CD4-positive, CD25-positive, alpha-beta regulatory T cell (primary cell): ENCODE measurements around the gene RAPH1. TPM values are rescaled to one million over a fixed set of nuclear protein-coding genes. Genes with fewer than 3 reads are reported as not detected.
A peak's percentile ranks its signal among the peaks of the same experiment; 100 is the strongest.

Experiments used
- ATAC-seq, 2 donors: fragments of 150-1000 bp; cut with Tn5 transposase; one replicate each; pipeline ENCODE4 v1.10.0; 2021; ENCODE audit warnings: low read depth in 2 of 2, moderate number of reproducible peaks in 2 of 2, moderate library complexity in 1 of 2
- DNase-seq, 3 donors: peaks; one replicate each; pipeline versions ENCODE4 v3.0.0 to v3.0.0-alpha.2; 2012 to 2022; ENCODE audit warnings: mixed read lengths in 1 of 3
- H3K27ac ChIP-seq: one replicate; pipeline ENCODE4 v1.7.0; 2013; ENCODE audit warnings: mild to moderate bottlenecking, low read length; ENCODE audit not compliant: insufficient read depth, poor library complexity, severe bottlenecking
- H3K27me3 ChIP-seq: one replicate; pipeline ENCODE4 v1.7.0; 2013; ENCODE audit warnings: low read length; ENCODE audit not compliant: control insufficient read depth, insufficient read depth
- H3K36me3 ChIP-seq: one replicate; pipeline ENCODE4 v1.7.0; 2013; ENCODE audit warnings: mild to moderate bottlenecking, low read length, moderate library complexity; ENCODE audit not compliant: control insufficient read depth, insufficient read depth
- H3K4me1 ChIP-seq: 2 replicates; pipeline ENCODE4 v1.7.0; 2013; ENCODE audit warnings: mild to moderate bottlenecking, low read length; ENCODE audit not compliant: insufficient read depth, control insufficient read depth, poor library complexity, severe bottlenecking
- H3K4me3 ChIP-seq: one replicate; pipeline ENCODE4 v1.7.0; 2013; ENCODE audit warnings: low read depth, mild to moderate bottlenecking, low read length, moderate library complexity
- H3K9me3 ChIP-seq, 2 experiments: 1 replicate in 1 of 2; 2 replicates in 1 of 2; pipeline ENCODE4 v1.7.0; 2013; ENCODE audit warnings: low read length in 2 of 2, mild to moderate bottlenecking in 1 of 2, moderate library complexity in 1 of 2; ENCODE audit not compliant: control insufficient read depth in 2 of 2
- H3K27ac Mint-ChIP-seq, 3 donors: one replicate each; pipeline ENCODE4 v1.8.0; 2020 to 2022; ENCODE audit warnings: mild to moderate bottlenecking in 3 of 3, mixed read lengths in 3 of 3, moderate library complexity in 2 of 3
- H3K27me3 Mint-ChIP-seq: one replicate; pipeline ENCODE4 v1.8.0; 2022; ENCODE audit warnings: mild to moderate bottlenecking, mixed read lengths
- H3K36me3 Mint-ChIP-seq: one replicate; pipeline ENCODE4 v1.8.0; 2020; ENCODE audit warnings: mixed read lengths
- H3K4me1 Mint-ChIP-seq, 4 donors: one replicate each; pipeline ENCODE4 v1.8.0; 2020 to 2022; ENCODE audit warnings: mixed read lengths in 4 of 4, mild to moderate bottlenecking in 1 of 4
- H3K4me3 Mint-ChIP-seq, 4 donors: one replicate each; pipeline ENCODE4 v1.8.0; 2020 to 2022; ENCODE audit warnings: mild to moderate bottlenecking in 4 of 4, mixed read lengths in 4 of 4, moderate library complexity in 3 of 4
- H3K9me3 Mint-ChIP-seq, 7 donors: one replicate each; pipeline ENCODE4 v1.8.0; 2020 to 2022; ENCODE audit warnings: mixed read lengths in 7 of 7, mild to moderate bottlenecking in 3 of 7, moderate library complexity in 2 of 7
- polyA plus RNA-seq, 4 donors: library from polyadenylated mRNA; unstranded; fragments of 300-500 nt; fragmentation: Illumina TruSeq; gene quantifications; one replicate each; pipeline ENCODE4 v1.2.3, GENCODE V29; 2021
- total RNA-seq: library from RNA; stranded (reverse); gene quantifications from one replicate; pipeline ENCODE4 v1.2.3, GENCODE V29; 2022

The RAPH1 gene
- total and polyA plus RNA-seq, 5 donors from 2014 or later = 0.53 to 2.5 (median 0.90) TPM

DNA sequence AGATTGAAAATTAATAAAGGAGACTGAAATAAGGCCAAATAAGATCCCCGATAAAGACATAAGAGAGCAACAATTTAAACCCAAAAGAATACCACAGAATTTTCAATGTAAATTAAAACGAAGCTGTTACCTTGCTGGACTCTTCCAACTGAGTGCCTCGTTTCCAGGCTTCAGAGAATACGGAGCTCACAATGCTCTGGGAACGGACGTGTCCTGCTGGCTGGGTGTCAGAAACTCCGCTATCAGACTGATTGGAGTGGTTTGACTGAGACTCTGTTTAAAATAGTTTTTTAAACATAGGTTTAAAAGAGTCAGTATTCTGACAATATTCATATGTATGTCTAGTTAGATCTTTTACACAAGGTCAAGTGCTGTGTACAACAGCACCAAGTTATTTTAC, 90.4 kb downstream of the RAPH1 start:
- no peak overlapping the region for H3K4me3 Mint-ChIP-seq
- no peak for ATAC-seq
- H3K9me3 ChIP-seq = no peaks in the 10 kb centered on the region
- H3K27ac ChIP-seq = no peak overlapping the region
- H3K4me1 Mint-ChIP-seq = peaks cover 0 to 6% (median 3%) of the 10 kb centered on the region in 4 donors
- no peaks in the 10 kb centered on the region for H3K27me3 Mint-ChIP-seq
- no peak overlapping the region for H3K27ac Mint-ChIP-seq
- H3K9me3 Mint-ChIP-seq = no peaks in the 10 kb centered on the region
- DNase-seq = no peak
- peaks cover 12% of the 10 kb centered on the region for H3K36me3 Mint-ChIP-seq
- H3K4me1 ChIP-seq = no peaks in the 10 kb centered on the region
- no peaks in the 10 kb centered on the region for H3K27me3 ChIP-seq
- H3K4me3 ChIP-seq = no peak overlapping the region
- H3K36me3 ChIP-seq = no peaks in the 10 kb centered on the region

DNA sequence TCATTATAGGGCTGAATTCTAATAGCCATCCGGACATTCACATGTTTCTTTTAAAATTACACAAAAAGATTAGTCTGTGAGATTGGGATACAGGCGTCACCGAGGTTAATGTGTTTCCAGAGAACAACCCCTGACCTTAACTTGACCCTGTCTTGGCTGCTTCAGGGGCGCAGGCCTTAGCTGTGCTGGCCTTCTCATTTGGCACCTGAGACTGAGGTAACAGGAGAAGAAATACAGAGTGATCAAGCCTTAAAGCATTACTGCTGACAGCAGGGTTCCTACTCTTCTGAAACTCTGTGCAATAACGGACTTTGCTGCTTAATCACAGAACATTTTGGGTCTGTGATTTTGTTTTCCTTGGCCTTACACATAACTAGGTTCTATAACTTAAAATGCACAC, 92.6 kb downstream of the RAPH1 start:
- Mint-ChIP-seq H3K36me3 (peaks cover 16% of the 10 kb centered on the region), H3K9me3 (no peaks in the 10 kb centered on the region), H3K4me3 (no peak overlapping the region), H3K27me3 (no peaks in the 10 kb centered on the region), H3K27ac (peak overlapping the region in 1 of 3 donors; percentile 8), H3K4me1 (peaks cover 0 to 6% (median 5%) of the 10 kb centered on the region in 4 donors)
- ATAC-seq (no peak), DNase-seq (no peak)
- Histone ChIP-seq H3K27ac (no peak overlapping the region), H3K36me3 (no peaks in the 10 kb centered on the region), H3K4me3 (no peak overlapping the region), H3K9me3 (no peaks in the 10 kb centered on the region), H3K4me1 (no peaks in the 10 kb centered on the region), H3K27me3 (no peaks in the 10 kb centered on the region)

DNA sequence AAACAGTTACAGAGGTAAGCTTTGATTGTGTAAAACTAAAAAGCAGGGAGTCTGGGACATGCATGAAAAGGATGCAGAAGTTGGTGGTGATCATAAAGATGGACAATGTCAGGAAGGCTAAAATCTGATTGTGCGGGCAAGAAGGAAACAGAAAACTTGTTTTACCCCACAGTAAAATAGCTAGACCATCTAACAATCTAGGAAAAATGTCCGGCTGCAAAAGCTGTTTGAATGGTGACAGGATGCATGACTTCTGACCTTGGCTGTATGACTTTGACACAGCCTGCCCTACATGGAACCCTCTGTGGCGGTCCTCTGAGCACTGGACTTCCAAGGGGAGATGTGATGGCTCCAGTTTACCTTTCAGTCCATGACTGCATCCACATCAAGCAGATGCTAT, 93.6 kb downstream of the RAPH1 start:
- Histone ChIP-seq H3K36me3 (no peaks in the 10 kb centered on the region), H3K9me3 (no peaks in the 10 kb centered on the region), H3K4me3 (no peak overlapping the region), H3K27me3 (no peaks in the 10 kb centered on the region), H3K4me1 (no peaks in the 10 kb centered on the region), H3K27ac (no peak overlapping the region)
- ATAC-seq (no peak), DNase-seq (no peak)
- Mint-ChIP-seq H3K27ac (peak overlapping the region in 1 of 3 donors; percentile 8), H3K4me1 (peaks cover 0 to 6% (median 5%) of the 10 kb centered on the region in 4 donors), H3K9me3 (no peaks in the 10 kb centered on the region), H3K36me3 (peaks cover 20% of the 10 kb centered on the region), H3K4me3 (no peak overlapping the region), H3K27me3 (no peaks in the 10 kb centered on the region)

DNA sequence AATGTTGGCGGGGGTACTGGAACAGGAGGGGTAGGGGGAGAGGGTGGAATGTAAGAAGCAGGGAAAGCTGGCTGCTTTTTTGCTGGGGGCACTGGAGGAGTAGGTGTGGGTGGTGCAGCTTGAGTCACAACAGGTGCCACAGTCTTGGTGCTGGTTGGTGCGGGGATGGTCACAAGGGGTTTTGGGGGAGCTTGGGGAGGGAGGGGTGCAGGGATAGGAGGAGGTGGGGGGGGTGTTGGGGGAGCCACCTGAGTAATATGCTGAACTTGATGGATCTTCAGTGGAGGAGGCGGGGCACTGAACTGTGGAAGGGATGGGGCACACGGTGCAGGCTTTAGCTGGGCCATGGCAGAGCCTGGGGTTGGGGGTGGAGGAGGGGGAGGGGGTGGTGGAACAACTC, 94.4 kb downstream of the RAPH1 start:
- Histone ChIP-seq H3K9me3 (no peaks in the 10 kb centered on the region), H3K27me3 (no peaks in the 10 kb centered on the region), H3K4me3 (no peak overlapping the region), H3K36me3 (no peaks in the 10 kb centered on the region), H3K4me1 (no peaks in the 10 kb centered on the region), H3K27ac (no peak overlapping the region)
- Mint-ChIP-seq H3K4me3 (no peak overlapping the region), H3K9me3 (no peaks in the 10 kb centered on the region), H3K27ac (peak overlapping the region in 1 of 3 donors; percentile 52), H3K27me3 (no peaks in the 10 kb centered on the region), H3K36me3 (peaks cover 19% of the 10 kb centered on the region), H3K4me1 (peaks cover 0 to 4% (median 0%) of the 10 kb centered on the region in 4 donors)
- no peak for DNase-seq
- ATAC-seq = no peak

GRCh38 chr2:203438528-203438927, 96.6 kb downstream of the RAPH1 start:
- no peaks in the 10 kb centered on the region for H3K27me3 ChIP-seq
- H3K4me1 ChIP-seq = no peaks in the 10 kb centered on the region
- H3K4me3 Mint-ChIP-seq = no peak overlapping the region
- H3K4me1 Mint-ChIP-seq = peaks cover 0 to 4% (median 0%) of the 10 kb centered on the region in 4 donors
- H3K9me3 ChIP-seq = no peaks in the 10 kb centered on the region
- peaks cover 15% of the 10 kb centered on the region for H3K36me3 Mint-ChIP-seq
- H3K9me3 Mint-ChIP-seq = no peaks in the 10 kb centered on the region
- DNase-seq (no peak), ATAC-seq (no peak)
- H3K4me3 ChIP-seq = no peak overlapping the region
- H3K27ac Mint-ChIP-seq = peak overlapping the region in 1 of 3 donors; percentile 39
- H3K36me3 ChIP-seq = no peaks in the 10 kb centered on the region
- H3K27ac ChIP-seq = no peak overlapping the region
- H3K27me3 Mint-ChIP-seq = no peaks in the 10 kb centered on the region

DNA sequence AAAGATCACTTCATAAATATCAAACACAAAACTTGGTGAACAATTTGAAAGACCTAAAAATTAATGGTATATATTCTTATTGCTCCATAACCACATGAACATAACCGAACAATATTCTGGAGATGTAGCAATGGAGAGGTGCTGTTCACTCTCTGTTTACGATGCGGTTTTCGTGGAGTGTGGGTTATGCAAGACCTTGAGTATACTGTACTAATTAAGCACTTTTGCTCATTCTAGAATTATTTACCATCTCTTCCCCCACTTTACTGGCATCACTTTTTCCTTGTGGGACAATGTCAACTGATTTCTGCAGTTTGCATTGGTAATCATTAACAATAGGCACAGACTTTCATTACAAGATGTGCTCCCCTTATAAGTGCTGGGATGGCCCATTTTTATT, 97.6 kb downstream of the RAPH1 start:
- Histone ChIP-seq H3K36me3 (no peaks in the 10 kb centered on the region), H3K27ac (no peak overlapping the region), H3K4me3 (no peak overlapping the region), H3K4me1 (no peaks in the 10 kb centered on the region), H3K9me3 (no peaks in the 10 kb centered on the region), H3K27me3 (no peaks in the 10 kb centered on the region)
- ATAC-seq (no peak), DNase-seq (no peak)
- H3K4me3 Mint-ChIP-seq = no peak overlapping the region
- peaks cover 18% of the 10 kb centered on the region for H3K36me3 Mint-ChIP-seq
- H3K4me1 Mint-ChIP-seq = peaks cover 0 to 4% (median 0%) of the 10 kb centered on the region in 4 donors
- H3K27ac Mint-ChIP-seq = no peak overlapping the region
- H3K9me3 Mint-ChIP-seq = no peaks in the 10 kb centered on the region
- H3K27me3 Mint-ChIP-seq = no peaks in the 10 kb centered on the region

- no peaks in the 10 kb centered on the region for H3K9me3 ChIP-seq
- Mint-ChIP-seq H3K4me1 (peaks cover 0 to 4% (median 0%) of the 10 kb centered on the region in 4 donors), H3K27me3 (no peaks in the 10 kb centered on the region), H3K9me3 (no peaks in the 10 kb centered on the region), H3K27ac (no peak overlapping the region), H3K4me3 (no peak overlapping the region), H3K36me3 (peaks cover 18% of the 10 kb centered on the region)
- H3K4me1 ChIP-seq = no peaks in the 10 kb centered on the region
- no peak overlapping the region for H3K4me3 ChIP-seq
- no peaks in the 10 kb centered on the region for H3K36me3 ChIP-seq
- DNase-seq = no peak
- ATAC-seq = no peak
- H3K27me3 ChIP-seq = no peaks in the 10 kb centered on the region
- H3K27ac ChIP-seq = no peak overlapping the region
These were observed 98.6 kb downstream of the RAPH1 start for GRCh38 chr2:203436496-203436895.

- H3K36me3 Mint-ChIP-seq = peaks cover 29% of the 10 kb centered on the region
- DNase-seq (no peak), ATAC-seq (no peak)
- no peaks in the 10 kb centered on the region for H3K9me3 Mint-ChIP-seq
- Histone ChIP-seq H3K36me3 (peaks cover 1% of the 10 kb centered on the region), H3K9me3 (no peaks in the 10 kb centered on the region), H3K27ac (no peak overlapping the region), H3K4me3 (no peak overlapping the region), H3K27me3 (no peaks in the 10 kb centered on the region), H3K4me1 (no peaks in the 10 kb centered on the region)
- no peak overlapping the region for H3K27ac Mint-ChIP-seq
- H3K4me3 Mint-ChIP-seq = no peak overlapping the region
- no peaks in the 10 kb centered on the region for H3K4me1 Mint-ChIP-seq
- H3K27me3 Mint-ChIP-seq = no peaks in the 10 kb centered on the region
These were observed 102.3 kb downstream of the RAPH1 start for GRCh38 chr2:203432811-203433210.
